Measurements from ENCODE around the gene SULT2B1.

The SULT2B1 gene

GRCh38 chr19:48547722-48548121 is 4.2 kb upstream of the SULT2B1 start:
- H2AK5ac ChIP-seq (ENCODE audit: low read length, severe bottlenecking), result no peak overlapping the region
- no CpG with 5 or more reads among the region's 1 CpG for WGBS

GRCh38 chr19:48548253-48548911 is 3.6 kb upstream of the SULT2B1 start:
- Histone ChIP-seq H3K14ac (ENCODE audit: low read length in 2 of 2) (no peak overlapping the region), H3K18ac (ENCODE audit: low read depth in 1 of 2, low read length in 2 of 2) (no peak overlapping the region), H4K91ac (ENCODE audit: low read length) (no peak overlapping the region), H2AK5ac (ENCODE audit: low read length, severe bottlenecking) (no peak overlapping the region), H2BK15ac (ENCODE audit: low read depth, poor library complexity, severe bottlenecking) (no peak overlapping the region), H3K79me1 (replicated peaks; ENCODE audit: low read length, poor library complexity, severe bottlenecking) (no peaks in the 10 kb centered on the region), H3K27ac (ENCODE audit: low read length, poor library complexity, severe bottlenecking) (no peak overlapping the region), H2BK120ac (ENCODE audit: low read depth, low read length) (no peak overlapping the region), H3K9ac (ENCODE audit: low read length) (no peak overlapping the region), H3K4ac (ENCODE audit: low read depth in 1 of 2, low read length in 2 of 2) (no peak overlapping the region), H4K8ac (ENCODE audit: low read length) (no peak overlapping the region), H3K4me2 (ENCODE audit: low read length, poor library complexity, severe bottlenecking) (no peak overlapping the region), H3K4me3 (ENCODE audit: insufficient read depth in 1 of 2, low read depth in 1 of 2, low read length in 2 of 2) (no peak overlapping the region), H2BK5ac (ENCODE audit: low read depth, low read length, poor library complexity, severe bottlenecking) (no peak overlapping the region), H3K27me3 (ENCODE audit: control insufficient read depth in 1 of 2, insufficient read depth in 1 of 2, low read length in 2 of 2) (peaks cover 5 to 27% of the 10 kb centered on the region in 2 experiments), H3K36me3 (ENCODE audit: control insufficient read depth in 1 of 2, insufficient read depth in 2 of 2, low read depth in 1 of 2, low read length in 2 of 2) (no peaks in the 10 kb centered on the region), H3K9me3 (ENCODE audit: control insufficient read depth, low read length) (no peaks in the 10 kb centered on the region), H3K4me1 (ENCODE audit: control insufficient read depth, insufficient read depth, low read depth, low read length) (peaks cover 8% of the 10 kb centered on the region), H2AFZ (ENCODE audit: low read depth, low read length) (no peak overlapping the region), H2BK12ac (ENCODE audit: low read length in 2 of 2) (no peak overlapping the region), H3K23ac (ENCODE audit: low read length in 2 of 2) (no peak overlapping the region)
- 100% methylated on average over 1 of the region's 1 CpG for WGBS
- DNase-seq, result no peak

More at GRCh38 chr19:48547722-48548121, 4.2 kb upstream of the SULT2B1 start:
- Histone ChIP-seq H3K27me3 (ENCODE audit: control insufficient read depth in 1 of 2, insufficient read depth in 1 of 2, low read length in 2 of 2) (peaks cover 5 to 27% of the 10 kb centered on the region in 2 experiments), H3K23ac (ENCODE audit: low read length in 2 of 2) (no peak overlapping the region), H3K36me3 (ENCODE audit: control insufficient read depth in 1 of 2, insufficient read depth in 2 of 2, low read depth in 1 of 2, low read length in 2 of 2) (no peaks in the 10 kb centered on the region), H3K4me2 (ENCODE audit: low read length, poor library complexity, severe bottlenecking) (no peak overlapping the region), H3K4me1 (ENCODE audit: control insufficient read depth, insufficient read depth, low read depth, low read length) (peaks cover 8% of the 10 kb centered on the region), H2BK15ac (ENCODE audit: low read depth, poor library complexity, severe bottlenecking) (no peak overlapping the region), H3K14ac (ENCODE audit: low read length in 2 of 2) (no peak overlapping the region), H3K9ac (ENCODE audit: low read length) (no peak overlapping the region), H2BK12ac (ENCODE audit: low read length in 2 of 2) (no peak overlapping the region), H2BK120ac (ENCODE audit: low read depth, low read length) (no peak overlapping the region), H3K9me3 (ENCODE audit: control insufficient read depth, low read length) (no peaks in the 10 kb centered on the region), H4K8ac (ENCODE audit: low read length) (no peak overlapping the region), H2BK5ac (ENCODE audit: low read depth, low read length, poor library complexity, severe bottlenecking) (no peak overlapping the region), H3K18ac (ENCODE audit: low read depth in 1 of 2, low read length in 2 of 2) (no peak overlapping the region), H3K4me3 (ENCODE audit: insufficient read depth in 1 of 2, low read depth in 1 of 2, low read length in 2 of 2) (no peak overlapping the region), H2AFZ (ENCODE audit: low read depth, low read length) (no peak overlapping the region), H3K4ac (ENCODE audit: low read depth in 1 of 2, low read length in 2 of 2) (no peak overlapping the region), H3K79me1 (replicated peaks; ENCODE audit: low read length, poor library complexity, severe bottlenecking) (no peaks in the 10 kb centered on the region), H3K27ac (ENCODE audit: low read length, poor library complexity, severe bottlenecking) (no peak overlapping the region), H4K91ac (ENCODE audit: low read length) (no peak overlapping the region)
- DNase-seq, result no peak

- no peak overlapping the region for H3K4me3 ChIP-seq (ENCODE audit: insufficient read depth in 1 of 2, low read depth in 1 of 2, low read length in 2 of 2)
- H3K9ac ChIP-seq (ENCODE audit: low read length), result no peak overlapping the region
- peaks cover 5 to 27% of the 10 kb centered on the region in 2 experiments for H3K27me3 ChIP-seq (ENCODE audit: control insufficient read depth in 1 of 2, insufficient read depth in 1 of 2, low read length in 2 of 2)
- H2BK120ac ChIP-seq (ENCODE audit: low read depth, low read length), result no peak overlapping the region
- no peak overlapping the region for H3K23ac ChIP-seq (ENCODE audit: low read length in 2 of 2)
- no peak overlapping the region for H3K18ac ChIP-seq (ENCODE audit: low read depth in 1 of 2, low read length in 2 of 2)
- H3K14ac ChIP-seq (ENCODE audit: low read length in 2 of 2), result no peak overlapping the region
- H3K36me3 ChIP-seq (ENCODE audit: control insufficient read depth in 1 of 2, insufficient read depth in 2 of 2, low read depth in 1 of 2, low read length in 2 of 2), result no peaks in the 10 kb centered on the region
- WGBS, result 71% methylated on average over 5 of the region's 5 CpGs
- no peak overlapping the region for H2AFZ ChIP-seq (ENCODE audit: low read depth, low read length)
- no peak overlapping the region for H4K8ac ChIP-seq (ENCODE audit: low read length)
- no peak overlapping the region for H2BK5ac ChIP-seq (ENCODE audit: low read depth, low read length, poor library complexity, severe bottlenecking)
- H4K91ac ChIP-seq (ENCODE audit: low read length), result no peak overlapping the region
- no peak overlapping the region for H2AK5ac ChIP-seq (ENCODE audit: low read length, severe bottlenecking)
- H3K4ac ChIP-seq (ENCODE audit: low read depth in 1 of 2, low read length in 2 of 2), result no peak overlapping the region
- H3K4me1 ChIP-seq (ENCODE audit: control insufficient read depth, insufficient read depth, low read depth, low read length), result peaks cover 15% of the 10 kb centered on the region
- no peak for DNase-seq
- H3K27ac ChIP-seq (ENCODE audit: low read length, poor library complexity, severe bottlenecking), result no peak overlapping the region
- H2BK15ac ChIP-seq (ENCODE audit: low read depth, poor library complexity, severe bottlenecking), result no peak overlapping the region
- H3K9me3 ChIP-seq (ENCODE audit: control insufficient read depth, low read length), result no peaks in the 10 kb centered on the region
- H2BK12ac ChIP-seq (ENCODE audit: low read length in 2 of 2), result no peak overlapping the region
- H3K4me2 ChIP-seq (ENCODE audit: low read length, poor library complexity, severe bottlenecking), result no peak overlapping the region
- H3K79me1 ChIP-seq (replicated peaks; ENCODE audit: low read length, poor library complexity, severe bottlenecking), result no peaks in the 10 kb centered on the region
These were observed 2.6 kb upstream of the SULT2B1 start for GRCh38 chr19:48549380-48549779.

GRCh38 chr19:48552406-48553322 is 692 bp downstream of the SULT2B1 start:
- peak overlapping the region; percentile 28 to 50 for H2BK12ac ChIP-seq (ENCODE audit: low read length in 2 of 2)
- H3K23ac ChIP-seq (ENCODE audit: low read length in 2 of 2), result no peak overlapping the region
- peaks cover 25% of the 10 kb centered on the region for H3K4me1 ChIP-seq (ENCODE audit: control insufficient read depth, insufficient read depth, low read depth, low read length)
- no peak overlapping the region for H4K91ac ChIP-seq (ENCODE audit: low read length)
- no peak overlapping the region for H2BK5ac ChIP-seq (ENCODE audit: low read depth, low read length, poor library complexity, severe bottlenecking)
- H3K4me2 ChIP-seq (ENCODE audit: low read length, poor library complexity, severe bottlenecking), result no peak overlapping the region
- H3K9ac ChIP-seq (ENCODE audit: low read length), result no peak overlapping the region
- H3K18ac ChIP-seq (ENCODE audit: low read depth in 1 of 2, low read length in 2 of 2), result peak overlapping the region in 1 of 2 experiments; percentile 67
- peaks cover 5 to 25% of the 10 kb centered on the region in 2 experiments for H3K27me3 ChIP-seq (ENCODE audit: control insufficient read depth in 1 of 2, insufficient read depth in 1 of 2, low read length in 2 of 2)
- 85% methylated on average over 18 of the region's 19 CpGs for WGBS
- DNase-seq, result no peak
- no peak overlapping the region for H3K4me3 ChIP-seq (ENCODE audit: insufficient read depth in 1 of 2, low read depth in 1 of 2, low read length in 2 of 2)
- H2AK5ac ChIP-seq (ENCODE audit: low read length, severe bottlenecking), result peak overlapping the region; percentile 33
- H3K14ac ChIP-seq (ENCODE audit: low read length in 2 of 2), result peak overlapping the region in 1 of 2 experiments; percentile 58
- H3K79me1 ChIP-seq (replicated peaks; ENCODE audit: low read length, poor library complexity, severe bottlenecking), result no peaks in the 10 kb centered on the region
- no peak overlapping the region for H3K27ac ChIP-seq (ENCODE audit: low read length, poor library complexity, severe bottlenecking)
- H3K9me3 ChIP-seq (ENCODE audit: control insufficient read depth, low read length), result no peaks in the 10 kb centered on the region
- H3K4ac ChIP-seq (ENCODE audit: low read depth in 1 of 2, low read length in 2 of 2), result peak overlapping the region in 1 of 2 experiments; percentile 6
- H2AFZ ChIP-seq (ENCODE audit: low read depth, low read length), result no peak overlapping the region
- no peak overlapping the region for H2BK120ac ChIP-seq (ENCODE audit: low read depth, low read length)
- no peak overlapping the region for H4K8ac ChIP-seq (ENCODE audit: low read length)
- no peaks in the 10 kb centered on the region for H3K36me3 ChIP-seq (ENCODE audit: control insufficient read depth in 1 of 2, insufficient read depth in 2 of 2, low read depth in 1 of 2, low read length in 2 of 2)
- peak overlapping the region; percentile 0 for H2BK15ac ChIP-seq (ENCODE audit: low read depth, poor library complexity, severe bottlenecking)
